Bronchial epithelial cell (primary cell): ENCODE measurements around the gene PTPN11. TPM values are rescaled to one million over a fixed set of nuclear protein-coding genes. Genes with fewer than 3 reads are reported as not detected.
"Not testable (repeated sequence)": the region's sequence is repeated elsewhere in the genome, so short reads cannot be mapped to it uniquely, and the experiment has no call there.

Experiments used
- DNase-seq: peaks from one replicate; pipeline ENCODE4 v3.0.0-alpha.2; 2010; ENCODE audit warnings: low read depth
- FAIRE-seq: peaks from 2 replicates; lab custom pipeline; 2011; peaks lifted over from hg19 to GRCh38; lab: Jason Lieb, UNC
- H3K27me3 ChIP-seq: 2 replicates; pipeline ENCODE4 v1.5.1; 2011; ENCODE audit warnings: low read length; ENCODE audit not compliant: control insufficient read depth, insufficient read depth
- H3K36me3 ChIP-seq: 2 replicates; pipeline ENCODE4 v1.5.1; 2011; ENCODE audit warnings: low read length; ENCODE audit not compliant: control insufficient read depth, insufficient read depth
- H3K4me3 ChIP-seq: 2 replicates; pipeline ENCODE4 v1.5.1; 2011; ENCODE audit warnings: mild to moderate bottlenecking, low read depth, low read length, control low read depth
- total RNA-seq: library from RNA; depleted of rRNA; stranded (reverse); fragments of >200 nt; gene quantifications from 2 replicates; pipeline ENCODE4 v1.2.1, GENCODE V29; 2014
- TF ChIP-seq, protein P1 (sequence below): IDR thresholded peaks from 2 replicates; pipeline ENCODE4 v1.5.1; 2011; ENCODE audit warnings: mild to moderate bottlenecking, moderate library complexity, low read length, control low read depth, inconsistent platforms; ENCODE audit not compliant: insufficient read depth, severe bottlenecking

The PTPN11 gene
- total RNA-seq, 1 donor from 2014 or later, result 140 TPM

DNA sequence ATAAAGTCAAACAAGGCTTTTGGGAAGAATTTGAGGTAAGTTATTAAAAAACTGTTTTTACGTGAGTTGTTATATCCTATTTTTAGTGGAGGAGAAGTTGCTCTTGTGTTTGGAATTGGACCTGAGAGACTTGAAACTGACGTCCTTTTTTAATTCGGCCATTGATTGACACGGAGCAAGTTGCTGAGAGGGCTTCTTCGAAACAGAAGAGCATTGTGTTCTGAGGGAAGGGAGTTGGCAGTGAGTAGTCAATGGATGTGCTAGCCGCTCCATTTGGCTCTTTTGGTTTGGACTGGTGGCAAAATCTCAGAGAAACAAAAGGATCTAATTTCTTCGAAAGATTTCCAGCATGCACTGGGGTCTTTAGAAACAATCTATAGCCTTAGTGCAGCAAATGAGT lies 37.3 kb downstream of the PTPN11 start:
- peaks cover 12% of the 10 kb centered on the region for H3K36me3 ChIP-seq
- no peak overlapping the region for H3K4me3 ChIP-seq
- no peak for FAIRE-seq
- no peak for DNase-seq
- no peaks in the 10 kb centered on the region for H3K27me3 ChIP-seq
- TF ChIP-seq, protein P1, sequence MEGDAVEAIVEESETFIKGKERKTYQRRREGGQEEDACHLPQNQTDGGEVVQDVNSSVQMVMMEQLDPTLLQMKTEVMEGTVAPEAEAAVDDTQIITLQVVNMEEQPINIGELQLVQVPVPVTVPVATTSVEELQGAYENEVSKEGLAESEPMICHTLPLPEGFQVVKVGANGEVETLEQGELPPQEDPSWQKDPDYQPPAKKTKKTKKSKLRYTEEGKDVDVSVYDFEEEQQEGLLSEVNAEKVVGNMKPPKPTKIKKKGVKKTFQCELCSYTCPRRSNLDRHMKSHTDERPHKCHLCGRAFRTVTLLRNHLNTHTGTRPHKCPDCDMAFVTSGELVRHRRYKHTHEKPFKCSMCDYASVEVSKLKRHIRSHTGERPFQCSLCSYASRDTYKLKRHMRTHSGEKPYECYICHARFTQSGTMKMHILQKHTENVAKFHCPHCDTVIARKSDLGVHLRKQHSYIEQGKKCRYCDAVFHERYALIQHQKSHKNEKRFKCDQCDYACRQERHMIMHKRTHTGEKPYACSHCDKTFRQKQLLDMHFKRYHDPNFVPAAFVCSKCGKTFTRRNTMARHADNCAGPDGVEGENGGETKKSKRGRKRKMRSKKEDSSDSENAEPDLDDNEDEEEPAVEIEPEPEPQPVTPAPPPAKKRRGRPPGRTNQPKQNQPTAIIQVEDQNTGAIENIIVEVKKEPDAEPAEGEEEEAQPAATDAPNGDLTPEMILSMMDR, result no peak

DNA sequence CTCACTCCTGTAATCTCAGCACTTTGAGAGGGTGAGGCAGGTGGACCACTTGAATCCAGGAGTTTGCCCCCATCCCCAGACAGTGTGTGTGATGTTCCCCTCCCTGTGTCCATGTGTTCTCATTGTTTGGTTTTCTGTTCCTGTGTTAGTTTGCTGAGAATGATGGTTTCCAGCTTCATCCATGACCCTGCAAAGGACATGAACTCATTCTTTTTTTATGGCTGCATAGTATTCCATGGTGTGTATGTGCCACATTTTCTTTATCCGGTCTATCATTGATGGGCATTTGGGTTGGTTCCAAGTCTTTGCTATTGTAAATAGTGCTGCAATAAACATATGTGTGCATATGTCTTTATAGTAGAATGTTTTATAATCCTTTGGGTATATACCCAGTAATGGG lies 38.4 kb downstream of the PTPN11 start:
- not testable (repeated sequence) for H3K4me3 ChIP-seq, H3K27me3 ChIP-seq, FAIRE-seq, DNase-seq
- peaks cover 12% of the 10 kb centered on the region for H3K36me3 ChIP-seq

DNA sequence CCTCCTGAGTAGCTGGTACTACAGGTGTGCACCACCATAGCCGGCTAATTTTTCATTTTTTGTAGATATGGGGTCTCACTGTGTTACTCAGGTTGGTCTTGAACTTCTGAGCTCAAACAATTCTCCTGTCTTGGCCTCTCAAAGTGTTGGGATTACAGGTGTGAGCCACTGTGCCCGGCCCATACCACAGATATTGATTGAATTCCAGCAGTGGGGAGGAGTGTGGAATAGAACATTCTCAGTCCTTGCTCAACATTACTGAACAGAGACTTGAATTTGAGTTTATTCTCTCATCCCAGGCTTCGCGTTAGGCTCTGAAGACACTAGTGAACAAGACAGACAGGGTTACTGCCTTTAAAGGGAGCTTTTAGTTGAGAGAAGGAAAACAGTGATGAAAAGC lies 39.6 kb downstream of the PTPN11 start:
- Histone ChIP-seq H3K27me3 (no peaks in the 10 kb centered on the region), H3K36me3 (peaks cover 8% of the 10 kb centered on the region), H3K4me3 (no peak overlapping the region)
- TF ChIP-seq, protein P1, result no peak
- DNase-seq (no peak), FAIRE-seq (no peak)

DNA sequence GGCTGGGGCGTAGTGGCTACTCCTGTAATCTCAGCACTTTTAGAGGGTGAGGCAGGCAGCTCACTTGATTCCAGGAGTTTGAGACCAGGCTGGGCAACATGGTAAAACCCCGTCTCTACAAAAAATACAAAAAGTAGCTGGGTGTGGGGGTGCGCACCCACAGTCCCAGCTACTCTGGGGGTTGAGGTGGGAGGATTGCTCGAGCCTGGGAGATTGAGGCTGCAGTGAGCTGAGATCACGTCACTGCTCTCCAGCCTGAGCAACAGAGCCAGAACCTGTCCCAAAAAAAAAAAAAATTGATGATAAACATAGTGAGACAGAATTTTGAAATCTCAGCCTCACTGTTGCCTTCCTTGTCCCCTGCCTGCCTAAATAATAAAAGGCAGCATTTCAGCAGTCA lies 40.0 kb downstream of the PTPN11 start:
- FAIRE-seq, result no peak
- Histone ChIP-seq H3K36me3 (peaks cover 8% of the 10 kb centered on the region), H3K4me3 (no peak overlapping the region)

DNA sequence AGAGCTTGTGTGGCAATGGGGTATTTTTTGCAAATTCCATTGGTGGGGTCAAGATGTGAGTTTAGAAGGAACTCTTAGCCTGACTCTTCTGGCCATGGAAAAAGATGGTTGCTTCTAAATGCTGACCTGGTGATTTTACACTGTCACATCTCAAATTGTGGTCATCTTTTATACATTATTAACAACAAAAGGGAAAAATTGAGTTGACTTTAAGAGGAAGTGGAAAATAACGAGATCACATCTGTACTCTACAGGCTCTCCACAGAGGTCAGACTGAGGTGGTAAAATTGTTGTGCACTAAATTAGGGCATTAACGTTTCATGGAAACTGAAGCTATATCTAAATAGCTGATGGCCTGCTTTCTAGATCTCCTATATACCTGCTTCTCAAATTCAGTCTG lies 44.7 kb downstream of the PTPN11 start:
- Histone ChIP-seq H3K36me3 (peaks cover 5% of the 10 kb centered on the region), H3K4me3 (no peak overlapping the region), H3K27me3 (no peaks in the 10 kb centered on the region)
- TF ChIP-seq, protein P1, result no peak
- DNase-seq (no peak), FAIRE-seq (no peak)

More for the DNA sequence above, 40.0 kb downstream of the PTPN11 start:
- no peak for DNase-seq
- TF ChIP-seq, protein P1, result no peak
- no peaks in the 10 kb centered on the region for H3K27me3 ChIP-seq

DNA sequence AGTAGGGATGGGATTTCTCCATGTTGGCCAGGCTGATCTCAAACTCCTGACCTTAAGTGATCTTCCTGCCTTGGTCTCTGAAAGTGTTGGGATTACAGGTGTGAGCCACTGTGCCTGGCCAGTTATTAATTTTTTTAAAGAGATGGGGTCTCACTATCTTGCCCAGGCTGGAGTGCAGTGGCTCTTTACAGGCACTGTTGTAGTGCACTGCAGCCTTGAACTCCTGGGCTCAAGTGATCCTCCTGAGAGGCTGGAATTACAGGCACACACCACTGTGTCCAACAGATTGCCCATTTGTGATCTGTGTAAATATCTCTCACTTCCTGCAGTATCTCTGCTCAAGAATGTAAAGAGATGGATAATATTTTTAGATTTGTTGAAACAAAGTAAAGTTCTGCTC lies 45.9 kb downstream of the PTPN11 start:
- DNase-seq, result no peak
- Histone ChIP-seq H3K4me3 (no peak overlapping the region), H3K27me3 (no peaks in the 10 kb centered on the region), H3K36me3 (peaks cover 5% of the 10 kb centered on the region)
- FAIRE-seq, result no peak
- TF ChIP-seq, protein P1, result no peak
